Ascending aorta (tissue), 2 donors: ENCODE measurements around the gene IFITM2. TPM values are rescaled to one million over a fixed set of nuclear protein-coding genes. Genes with fewer than 3 reads are reported as not detected.
"Not testable (repeated sequence)": the region's sequence is repeated elsewhere in the genome, so short reads cannot be mapped to it uniquely, and the experiment has no call there.

Source experiments
- DNase-seq, 2 donors: peaks; one replicate each; pipeline ENCODE4 v3.0.0-alpha.2; 2019; ENCODE audit warnings: low spot score in 2 of 2
- H3K27ac ChIP-seq, 2 donors: fragments of 200-600 bp; sonication (generic); one replicate each; pipeline ENCODE4 v1.5.1; 2016 to 2017; ENCODE audit warnings: mild to moderate bottlenecking in 1 of 2
- H3K27me3 ChIP-seq: fragments of 200-600 bp; sonication (generic); one replicate; pipeline ENCODE4 v1.5.1; 2017
- H3K36me3 ChIP-seq, 2 donors: fragments of 200-600 bp; sonication (generic); one replicate each; pipeline ENCODE4 v1.5.1; 2016
- H3K4me1 ChIP-seq, 2 donors: fragments of 200-600 bp; sonication (generic); one replicate each; pipeline ENCODE4 v1.5.1; 2016 to 2017; ENCODE audit warnings: mild to moderate bottlenecking in 1 of 2
- H3K4me3 ChIP-seq, 2 donors: fragments of 200-600 bp; sonication (generic); one replicate each; pipeline ENCODE4 v1.5.1; 2016 to 2017; ENCODE audit warnings: mild to moderate bottlenecking in 1 of 2
- H3K9me3 ChIP-seq, 2 donors: fragments of 200-600 bp; sonication (generic); one replicate each; pipeline ENCODE4 v1.5.1; 2016
- intact Hi-C: fragments of 100-400 bp; cut with DNase I; formaldehyde crosslinking; loops from one replicate; pipeline ENCODE4 v1.15.1; 2023
- total RNA-seq: library from RNA; depleted of rRNA; stranded (reverse); fragments of >200 nt; gene quantifications from one replicate; pipeline ENCODE4 v1.1.0, GENCODE V29; 2016
- TF ChIP-seq, protein P1 (sequence below), 3 experiments: fragments of 200-600 bp in 2 of 3; fragments of 450-650 bp in 1 of 3; sonication (generic) in 2 of 3; IDR thresholded peaks; one replicate each; pipeline ENCODE4 v1.5.1; 2016 to 2019; ENCODE audit warnings: antibody characterized with exemption in 3 of 3, mild to moderate bottlenecking in 1 of 3, moderate library complexity in 1 of 3

IFITM2 gene
- total RNA-seq, 1 donor from 2014 or later = 1,131 TPM

DNA sequence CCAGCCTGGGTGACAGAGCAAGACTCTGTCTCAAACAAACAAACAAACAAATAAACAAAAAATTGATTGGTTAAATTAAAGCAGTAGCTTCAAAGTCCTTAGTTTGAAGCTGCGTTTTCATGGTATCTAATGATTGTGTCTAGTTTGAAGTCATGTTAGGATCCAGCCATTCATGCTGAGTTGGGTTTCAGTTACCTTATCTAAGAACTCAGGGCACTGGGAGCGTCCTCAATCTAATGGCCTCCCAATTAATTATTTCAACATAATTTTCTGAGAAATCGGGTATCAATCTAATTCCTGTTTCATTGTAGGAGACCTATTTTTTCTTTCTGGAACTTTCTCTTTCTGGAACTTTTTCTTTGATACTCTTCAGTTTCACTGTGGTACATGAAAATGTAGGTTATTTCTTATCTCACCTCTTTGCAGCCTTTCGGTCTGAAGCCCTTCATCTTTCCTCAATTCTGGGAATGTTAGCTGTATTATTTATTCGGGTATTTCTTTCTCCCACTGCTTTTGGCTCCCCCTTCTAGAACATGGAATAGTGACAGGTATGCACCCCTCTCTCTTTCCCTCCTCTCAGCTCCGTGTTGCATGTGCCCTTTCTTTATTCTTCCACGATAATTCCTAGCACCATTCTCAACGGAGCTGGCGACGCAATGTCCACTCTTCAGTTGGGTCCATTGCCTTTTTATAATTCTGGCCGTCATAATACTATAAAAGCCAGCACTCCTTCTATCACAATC is 37.4 kb downstream of the IFITM2 start:
- no peak overlapping the region for H3K27ac ChIP-seq
- H3K9me3 ChIP-seq = no peaks in the 10 kb centered on the region
- no peaks in the 10 kb centered on the region for H3K36me3 ChIP-seq
- no peak overlapping the region for H3K4me3 ChIP-seq
- DNase-seq = no peak
- no peaks in the 10 kb centered on the region for H3K27me3 ChIP-seq
- intact Hi-C loops = no loop called here
- TF ChIP-seq, protein P1, sequence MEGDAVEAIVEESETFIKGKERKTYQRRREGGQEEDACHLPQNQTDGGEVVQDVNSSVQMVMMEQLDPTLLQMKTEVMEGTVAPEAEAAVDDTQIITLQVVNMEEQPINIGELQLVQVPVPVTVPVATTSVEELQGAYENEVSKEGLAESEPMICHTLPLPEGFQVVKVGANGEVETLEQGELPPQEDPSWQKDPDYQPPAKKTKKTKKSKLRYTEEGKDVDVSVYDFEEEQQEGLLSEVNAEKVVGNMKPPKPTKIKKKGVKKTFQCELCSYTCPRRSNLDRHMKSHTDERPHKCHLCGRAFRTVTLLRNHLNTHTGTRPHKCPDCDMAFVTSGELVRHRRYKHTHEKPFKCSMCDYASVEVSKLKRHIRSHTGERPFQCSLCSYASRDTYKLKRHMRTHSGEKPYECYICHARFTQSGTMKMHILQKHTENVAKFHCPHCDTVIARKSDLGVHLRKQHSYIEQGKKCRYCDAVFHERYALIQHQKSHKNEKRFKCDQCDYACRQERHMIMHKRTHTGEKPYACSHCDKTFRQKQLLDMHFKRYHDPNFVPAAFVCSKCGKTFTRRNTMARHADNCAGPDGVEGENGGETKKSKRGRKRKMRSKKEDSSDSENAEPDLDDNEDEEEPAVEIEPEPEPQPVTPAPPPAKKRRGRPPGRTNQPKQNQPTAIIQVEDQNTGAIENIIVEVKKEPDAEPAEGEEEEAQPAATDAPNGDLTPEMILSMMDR (IDR thresholded peaks at IDR 0.05) = no peak
- no peaks in the 10 kb centered on the region for H3K4me1 ChIP-seq

DNA sequence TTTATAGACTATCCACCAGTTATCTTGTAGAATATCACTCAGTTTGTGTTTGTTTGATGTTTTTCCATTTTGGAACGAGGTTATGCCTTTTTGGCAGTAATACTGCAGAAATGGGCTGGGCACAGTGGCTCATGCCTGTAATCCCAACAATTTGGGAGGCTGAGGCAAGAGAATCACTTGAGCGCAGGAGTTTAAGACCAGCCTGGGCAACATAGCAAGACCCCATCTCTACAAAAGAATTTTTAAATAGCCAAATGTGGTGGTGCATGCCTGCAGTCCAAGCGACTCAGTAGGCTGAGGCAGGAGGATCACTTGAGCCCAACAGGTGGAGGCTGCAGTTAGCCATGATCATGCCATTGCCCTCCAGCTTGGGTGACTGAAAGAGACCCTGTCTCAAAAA is 38.9 kb downstream of the IFITM2 start:
- no peaks in the 10 kb centered on the region for H3K27me3 ChIP-seq
- no peak overlapping the region for H3K27ac ChIP-seq
- no peaks in the 10 kb centered on the region for H3K36me3 ChIP-seq
- no peak for DNase-seq
- no peaks in the 10 kb centered on the region for H3K9me3 ChIP-seq
- TF ChIP-seq, protein P1 (IDR thresholded peaks at IDR 0.05) = no peak
- no peaks in the 10 kb centered on the region for H3K4me1 ChIP-seq
- H3K4me3 ChIP-seq = no peak overlapping the region
- intact Hi-C loops = no loop called here

DNA sequence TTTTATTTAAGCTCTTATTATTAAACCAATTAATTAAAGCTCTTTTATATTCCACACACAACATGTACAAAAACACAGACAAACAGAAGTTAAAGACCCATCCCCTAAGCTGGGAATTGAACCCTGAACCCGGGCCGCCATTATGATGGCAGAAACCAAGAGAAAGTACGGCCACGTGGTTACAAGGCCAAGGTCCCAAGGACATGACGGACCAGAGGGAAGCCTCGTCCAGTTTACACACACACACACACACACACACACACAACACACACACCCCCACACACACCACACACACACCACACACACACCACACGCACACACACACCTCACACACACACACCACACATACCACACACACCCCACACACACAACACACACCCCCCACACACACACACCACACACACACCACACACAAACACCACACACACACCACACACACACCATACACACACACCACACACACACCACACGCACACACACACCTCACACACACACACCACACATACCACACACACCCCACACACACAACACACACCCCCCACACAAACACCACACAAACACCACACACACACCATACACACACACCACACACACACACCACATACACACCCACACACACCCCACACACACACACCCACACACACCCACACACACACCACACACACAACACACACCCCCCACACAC is 41.8 kb downstream of the IFITM2 start:
- H3K9me3 ChIP-seq, H3K27ac ChIP-seq, DNase-seq, H3K4me3 ChIP-seq, H3K36me3 ChIP-seq, intact Hi-C loops, H3K27me3 ChIP-seq: not testable (repeated sequence)
- H3K4me1 ChIP-seq = peaks cover 18 to 20% of the 10 kb centered on the region in 2 donors

- intact Hi-C loops, H3K27ac ChIP-seq, DNase-seq: not testable (repeated sequence)
Observed at GRCh38 chr11:350033-350722, 42.6 kb downstream of the IFITM2 start.

DNA sequence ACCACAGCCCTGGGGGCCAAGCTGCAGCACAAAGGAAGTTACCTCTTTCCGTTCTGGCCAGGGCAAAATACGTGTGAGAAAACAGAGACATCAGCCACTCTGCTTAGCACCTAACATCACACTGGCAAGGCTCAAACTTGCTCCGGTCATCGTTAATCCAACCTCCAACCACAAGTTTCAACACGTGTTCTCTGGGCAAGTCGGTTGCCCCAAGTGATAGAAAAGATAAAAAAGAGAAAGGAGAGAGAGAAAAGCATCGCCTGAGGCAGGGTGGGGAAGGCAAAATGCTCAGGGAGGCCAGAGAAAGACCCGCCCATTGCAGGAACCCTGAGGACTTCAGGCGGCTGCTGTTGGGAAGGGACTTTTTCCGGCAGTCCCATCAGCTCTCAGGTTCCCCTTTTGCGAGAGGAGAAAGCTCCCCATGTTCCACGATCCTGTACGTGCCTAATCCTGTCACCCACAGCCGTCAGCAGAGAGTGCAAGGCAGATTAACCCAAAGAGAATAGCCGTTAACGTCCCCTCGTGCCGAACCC is 43.2 kb downstream of the IFITM2 start:
- intact Hi-C loops = no loop called here
- no peak overlapping the region for H3K4me3 ChIP-seq
- H3K9me3 ChIP-seq = no peaks in the 10 kb centered on the region
- no peaks in the 10 kb centered on the region for H3K36me3 ChIP-seq
- TF ChIP-seq, protein P1 (IDR thresholded peaks at IDR 0.05) = no peak
- no peaks in the 10 kb centered on the region for H3K27me3 ChIP-seq
- no peak for DNase-seq
- peaks cover 26 to 27% of the 10 kb centered on the region in 2 donors for H3K4me1 ChIP-seq
- no peak overlapping the region for H3K27ac ChIP-seq

More at GRCh38 chr11:350033-350722, 42.6 kb downstream of the IFITM2 start:
- H3K36me3 ChIP-seq, H3K9me3 ChIP-seq, H3K4me3 ChIP-seq, H3K27me3 ChIP-seq: not testable (repeated sequence)
- peaks cover 20 to 22% of the 10 kb centered on the region in 2 donors for H3K4me1 ChIP-seq

GRCh38 chr11:351411-351810 is 43.8 kb downstream of the IFITM2 start:
- H3K27ac ChIP-seq = no peak overlapping the region
- no peaks in the 10 kb centered on the region for H3K9me3 ChIP-seq
- no peaks in the 10 kb centered on the region for H3K36me3 ChIP-seq
- no peak for DNase-seq
- intact Hi-C loops = no loop called here
- TF ChIP-seq, protein P1 (IDR thresholded peaks at IDR 0.05) = no peak
- no peak overlapping the region for H3K4me3 ChIP-seq
- H3K4me1 ChIP-seq = peaks cover 26 to 27% of the 10 kb centered on the region in 2 donors
- no peaks in the 10 kb centered on the region for H3K27me3 ChIP-seq
